OCI-LY3 (cell line): ENCODE data around the gene SLC17A3.

Experiments used
- H2AFZ ChIP-seq: fragments of 200-600, 300-600 bp; shearing (Covaris generic); 2 replicates; pipeline ENCODE4 v1.6.0; 2014; ENCODE audit warnings: antibody characterized with exemption, low read depth, low read length
- H3K27ac ChIP-seq: fragments of 200-600, 300-600 bp; sonication (generic); 2 replicates; pipeline ENCODE4 v1.5.1; 2014; ENCODE audit warnings: mild to moderate bottlenecking, low read length, moderate library complexity, mixed read lengths
- H3K27me3 ChIP-seq: fragments of 200-600, 300-600 bp; sonication (generic); 2 replicates; pipeline ENCODE4 v1.6.1; 2014; ENCODE audit warnings: low read depth, low read length, mixed read lengths
- H3K36me3 ChIP-seq: fragments of 200-600, 300-600 bp; sonication (generic); replicated peaks from 2 replicates; pipeline ENCODE3; 2014; ENCODE audit warnings: low read depth, low read length, mixed read lengths
- H3K4me1 ChIP-seq: fragments of 300-600, 200-600 bp; sonication (generic); 2 replicates; pipeline ENCODE4 v1.6.1; 2014; ENCODE audit warnings: low read length, mixed read lengths
- H3K4me2 ChIP-seq: fragments of 200-600, 300-600 bp; sonication (generic); 2 replicates; pipeline ENCODE4 v1.6.1; 2014; ENCODE audit warnings: low read length, mixed read lengths
- H3K4me3 ChIP-seq: fragments of 300-600, 200-600 bp; sonication (generic); 2 replicates; pipeline ENCODE4 v1.5.1; 2014; ENCODE audit warnings: antibody characterized with exemption, mild to moderate bottlenecking, low read length, moderate library complexity
- H3K79me2 ChIP-seq: fragments of 300-600, 200-600 bp; shearing (Covaris generic); 2 replicates; pipeline ENCODE4 v1.6.1; 2014; ENCODE audit warnings: mild to moderate bottlenecking, low read length, mixed read lengths
- H3K9ac ChIP-seq: fragments of 300-600, 200-600 bp; shearing (Covaris generic); 2 replicates; pipeline ENCODE4 v1.6.0; 2014; ENCODE audit warnings: mild to moderate bottlenecking, low read length, moderate library complexity
- H3K9me3 ChIP-seq: fragments of 200-600, 300-600 bp; shearing (Covaris generic); 2 replicates; pipeline ENCODE4 v1.6.1; 2014; ENCODE audit warnings: low read length, mixed read lengths; ENCODE audit not compliant: insufficient read depth
- H4K20me1 ChIP-seq: fragments of 200-600, 300-600 bp; sonication (generic); 2 replicates; pipeline ENCODE4 v1.6.1; 2016; ENCODE audit warnings: low read length, mixed read lengths; ENCODE audit not compliant: insufficient read depth
- EZH2phosphoT487 ChIP-seq: fragments of 200-600 bp; shearing (Covaris generic); IDR thresholded peaks from 2 replicates; pipeline ENCODE4 v1.6.1; 2018; ENCODE audit warnings: antibody characterized with exemption, mixed run types, low read depth
- TF ChIP-seq, protein P1 (sequence below): fragments of 200-600, 300-600 bp; sonication (generic); IDR thresholded peaks from 2 replicates; pipeline ENCODE4 v1.5.1; 2014; ENCODE audit warnings: antibody characterized with exemption, low read length, low read depth

SLC17A3 gene

DNA sequence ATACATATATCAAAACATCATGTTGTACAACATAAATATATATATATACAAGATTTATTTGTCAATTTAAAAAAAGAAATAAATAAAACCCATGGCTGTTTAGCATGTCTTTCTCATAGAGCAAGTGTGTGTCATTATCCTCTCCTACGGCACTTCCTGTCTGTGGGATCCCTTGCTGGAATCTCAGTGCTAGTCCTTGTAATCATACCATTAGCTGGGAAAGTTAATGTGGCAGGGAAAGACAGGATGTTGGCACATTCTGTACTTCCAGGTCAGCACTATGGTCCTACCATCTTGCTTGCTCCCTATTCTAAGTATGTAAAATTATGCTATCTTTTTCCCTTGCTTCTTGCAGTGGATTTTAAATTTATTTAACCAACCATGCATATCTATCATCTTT lies 9.5 kb upstream of the SLC17A3 start:
- no peaks in the 10 kb centered on the region for H3K79me2 ChIP-seq
- no peaks in the 10 kb centered on the region for H4K20me1 ChIP-seq
- H3K9me3 ChIP-seq, result no peaks in the 10 kb centered on the region
- H3K9ac ChIP-seq, result no peak overlapping the region
- no peak overlapping the region for H3K27ac ChIP-seq
- no peaks in the 10 kb centered on the region for H3K4me1 ChIP-seq
- no peak overlapping the region for H3K4me2 ChIP-seq
- H3K27me3 ChIP-seq, result no peaks in the 10 kb centered on the region
- no peak overlapping the region for H2AFZ ChIP-seq
- TF ChIP-seq EZH2phosphoT487, result no peak
- TF ChIP-seq, protein P1, sequence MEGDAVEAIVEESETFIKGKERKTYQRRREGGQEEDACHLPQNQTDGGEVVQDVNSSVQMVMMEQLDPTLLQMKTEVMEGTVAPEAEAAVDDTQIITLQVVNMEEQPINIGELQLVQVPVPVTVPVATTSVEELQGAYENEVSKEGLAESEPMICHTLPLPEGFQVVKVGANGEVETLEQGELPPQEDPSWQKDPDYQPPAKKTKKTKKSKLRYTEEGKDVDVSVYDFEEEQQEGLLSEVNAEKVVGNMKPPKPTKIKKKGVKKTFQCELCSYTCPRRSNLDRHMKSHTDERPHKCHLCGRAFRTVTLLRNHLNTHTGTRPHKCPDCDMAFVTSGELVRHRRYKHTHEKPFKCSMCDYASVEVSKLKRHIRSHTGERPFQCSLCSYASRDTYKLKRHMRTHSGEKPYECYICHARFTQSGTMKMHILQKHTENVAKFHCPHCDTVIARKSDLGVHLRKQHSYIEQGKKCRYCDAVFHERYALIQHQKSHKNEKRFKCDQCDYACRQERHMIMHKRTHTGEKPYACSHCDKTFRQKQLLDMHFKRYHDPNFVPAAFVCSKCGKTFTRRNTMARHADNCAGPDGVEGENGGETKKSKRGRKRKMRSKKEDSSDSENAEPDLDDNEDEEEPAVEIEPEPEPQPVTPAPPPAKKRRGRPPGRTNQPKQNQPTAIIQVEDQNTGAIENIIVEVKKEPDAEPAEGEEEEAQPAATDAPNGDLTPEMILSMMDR, result no peak
- no peak overlapping the region for H3K4me3 ChIP-seq
- no peaks in the 10 kb centered on the region for H3K36me3 ChIP-seq

DNA sequence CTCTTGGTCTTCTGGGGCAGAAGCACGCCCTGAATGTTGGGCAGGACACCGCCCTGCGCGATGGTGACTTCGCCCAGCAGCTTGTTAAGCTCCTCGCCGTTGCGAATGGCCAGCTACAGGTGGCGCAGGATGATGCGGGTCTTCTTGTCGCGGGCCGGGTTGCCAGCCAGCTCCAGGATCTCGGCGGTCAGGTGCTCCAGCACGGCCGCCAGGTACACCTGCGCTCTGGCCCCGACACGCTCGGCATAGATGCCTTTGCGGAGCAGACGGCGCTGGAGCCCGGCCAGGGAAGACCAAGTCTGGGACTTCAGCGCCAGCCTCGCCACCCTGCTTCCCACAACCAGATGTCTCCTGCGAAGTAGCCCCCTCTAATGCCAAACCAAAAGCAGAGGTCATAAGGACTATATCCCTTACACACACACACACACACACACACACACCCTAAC lies 8.0 kb upstream of the SLC17A3 start:
- TF ChIP-seq, protein P1, result no peak
- no peak for TF ChIP-seq EZH2phosphoT487
- Histone ChIP-seq H3K27me3 (no peaks in the 10 kb centered on the region), H3K79me2 (no peaks in the 10 kb centered on the region), H3K4me3 (no peak overlapping the region), H3K4me1 (no peaks in the 10 kb centered on the region), H4K20me1 (no peaks in the 10 kb centered on the region), H3K36me3 (no peaks in the 10 kb centered on the region), H3K4me2 (no peak overlapping the region), H3K27ac (no peak overlapping the region), H3K9me3 (no peaks in the 10 kb centered on the region), H2AFZ (no peak overlapping the region), H3K9ac (no peak overlapping the region)

DNA sequence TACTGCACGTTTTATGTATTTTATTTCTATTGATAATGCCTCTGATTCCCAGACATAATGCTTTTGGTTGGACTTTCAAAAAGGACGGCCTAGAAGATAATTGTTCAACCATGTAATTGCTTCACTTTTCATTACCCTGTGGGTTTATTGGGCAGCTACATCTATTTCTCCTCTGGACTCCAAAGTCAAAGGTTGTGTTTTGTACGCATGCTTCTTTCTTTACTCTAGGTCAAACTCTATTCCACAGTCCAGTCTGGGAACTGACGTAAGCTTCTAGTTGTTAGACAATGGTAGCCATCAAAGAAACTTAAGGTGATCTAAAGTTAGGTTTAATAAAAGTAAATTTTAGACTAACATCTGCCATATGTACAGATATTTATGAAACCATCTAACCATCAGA lies 6.6 kb upstream of the SLC17A3 start:
- no peak overlapping the region for H3K4me2 ChIP-seq
- H4K20me1 ChIP-seq, result no peaks in the 10 kb centered on the region
- TF ChIP-seq EZH2phosphoT487, result no peak
- TF ChIP-seq, protein P1, result no peak
- no peaks in the 10 kb centered on the region for H3K79me2 ChIP-seq
- no peaks in the 10 kb centered on the region for H3K4me1 ChIP-seq
- H3K27me3 ChIP-seq, result no peaks in the 10 kb centered on the region
- no peaks in the 10 kb centered on the region for H3K36me3 ChIP-seq
- no peaks in the 10 kb centered on the region for H3K9me3 ChIP-seq
- no peak overlapping the region for H3K27ac ChIP-seq
- no peak overlapping the region for H3K9ac ChIP-seq
- H2AFZ ChIP-seq, result no peak overlapping the region
- no peak overlapping the region for H3K4me3 ChIP-seq

DNA sequence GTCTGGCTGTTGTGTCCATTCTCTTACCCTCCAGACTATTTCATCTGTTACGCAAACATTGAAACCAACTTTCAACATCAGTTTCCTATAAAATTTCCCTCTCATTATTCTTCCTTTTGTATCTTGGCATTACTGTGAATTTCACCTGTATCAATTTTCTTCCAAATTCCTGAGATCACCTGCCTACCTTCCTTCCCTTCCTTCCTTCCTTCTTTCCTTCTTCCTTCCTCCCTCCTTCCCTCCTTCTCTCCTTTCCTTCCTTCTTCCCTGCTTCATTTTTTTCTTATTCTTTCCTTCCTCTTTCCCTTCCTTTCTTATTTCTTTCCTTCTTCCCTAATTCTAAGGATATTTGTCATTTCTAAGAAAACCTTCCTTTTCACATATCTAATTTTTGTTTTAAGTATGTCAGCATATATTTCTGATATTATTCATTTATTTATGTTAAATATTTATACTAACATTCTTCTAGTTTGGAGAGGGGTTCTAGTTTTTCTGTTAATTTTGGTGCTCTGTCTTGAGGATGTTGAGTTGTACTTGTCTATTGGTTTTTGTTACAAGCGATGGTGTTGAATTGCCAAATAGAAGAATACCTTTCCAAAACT lies 4.8 kb upstream of the SLC17A3 start:
- H3K4me2 ChIP-seq, result no peak overlapping the region
- no peaks in the 10 kb centered on the region for H3K79me2 ChIP-seq
- no peak overlapping the region for H3K4me3 ChIP-seq
- TF ChIP-seq EZH2phosphoT487, result no peak
- TF ChIP-seq, protein P1, result no peak
- no peak overlapping the region for H3K9ac ChIP-seq
- H3K27ac ChIP-seq, result no peak overlapping the region
- H3K36me3 ChIP-seq, result no peaks in the 10 kb centered on the region
- H3K27me3 ChIP-seq, result peaks cover 2% of the 10 kb centered on the region; the same call in 1 of the 2 replicates
- H4K20me1 ChIP-seq, result no peaks in the 10 kb centered on the region
- no peaks in the 10 kb centered on the region for H3K4me1 ChIP-seq
- no peak overlapping the region for H2AFZ ChIP-seq
- H3K9me3 ChIP-seq, result no peaks in the 10 kb centered on the region
